ENCODE measurements around the gene ARHGEF12. TPM values are rescaled to one million over a fixed set of nuclear protein-coding genes. Genes with fewer than 3 reads are reported as not detected.
"Not testable (repeated sequence)": the region's sequence is repeated elsewhere in the genome, so short reads cannot be mapped to it uniquely, and the experiment has no call there.

Gene ARHGEF12
- total RNA-seq, 1 donor from 2014 or later = 109 TPM

DNA sequence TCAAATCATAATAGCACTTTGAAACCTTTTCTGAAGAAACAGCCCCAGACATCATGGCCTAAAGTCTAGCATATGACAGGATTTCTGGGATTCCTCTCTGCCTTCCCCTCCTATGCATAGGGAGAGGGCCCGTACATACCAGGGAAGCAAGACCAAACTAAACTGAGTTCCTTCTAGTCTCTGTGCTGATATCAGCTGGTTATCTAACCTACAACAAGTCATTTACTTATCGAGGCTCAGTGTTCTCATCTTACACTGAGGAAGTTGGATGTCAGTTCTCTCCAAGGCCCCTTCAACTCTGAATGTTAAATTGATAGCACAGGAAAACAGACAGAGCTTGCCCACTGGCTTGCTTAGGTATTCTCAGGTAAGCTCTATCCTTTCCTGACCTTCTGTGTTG is 158.4 kb downstream of the ARHGEF12 start:
- no peak for DNase-seq (ENCODE audit: low spot score)

DNA sequence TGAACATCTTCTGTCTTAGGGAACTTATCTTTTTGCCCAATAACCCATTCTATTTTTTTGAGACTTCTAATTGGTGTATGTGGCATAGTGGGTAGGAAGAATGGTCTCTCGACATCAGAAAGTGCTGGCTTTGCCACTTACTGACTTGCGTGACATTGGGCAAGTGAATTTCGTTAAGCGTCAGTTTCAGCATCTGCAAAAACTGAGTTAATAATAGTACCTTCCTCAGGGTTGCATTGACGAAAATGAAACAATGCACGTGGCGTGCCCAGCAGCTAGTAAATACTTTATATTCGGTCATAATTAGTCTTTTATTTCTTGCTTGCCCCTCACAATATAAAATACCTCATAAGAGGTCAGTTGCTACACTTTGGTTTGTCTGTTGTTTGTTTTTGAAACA is 162.9 kb downstream of the ARHGEF12 start:
- no peak for DNase-seq (ENCODE audit: low spot score)

DNA sequence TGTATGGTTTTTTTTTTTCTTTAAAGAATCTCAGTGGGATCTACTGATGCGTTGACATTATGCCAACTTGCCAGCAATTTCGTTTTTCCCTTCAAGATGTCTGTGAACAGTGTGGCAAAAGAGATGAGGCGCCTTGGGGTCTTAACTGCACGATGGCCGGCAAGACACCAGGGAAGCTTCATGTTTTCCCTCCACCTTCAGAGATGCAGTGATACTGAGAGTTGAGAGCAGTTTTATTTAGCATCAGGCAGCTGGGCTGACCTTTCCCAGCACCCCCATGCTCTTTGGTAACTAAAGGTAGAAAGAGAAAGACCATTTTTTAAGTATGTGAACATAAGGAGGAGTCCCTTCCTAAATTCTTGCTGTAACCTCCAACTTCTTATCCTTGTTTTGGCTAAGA is 163.6 kb downstream of the ARHGEF12 start:
- DNase-seq (ENCODE audit: low spot score) = no peak

DNA sequence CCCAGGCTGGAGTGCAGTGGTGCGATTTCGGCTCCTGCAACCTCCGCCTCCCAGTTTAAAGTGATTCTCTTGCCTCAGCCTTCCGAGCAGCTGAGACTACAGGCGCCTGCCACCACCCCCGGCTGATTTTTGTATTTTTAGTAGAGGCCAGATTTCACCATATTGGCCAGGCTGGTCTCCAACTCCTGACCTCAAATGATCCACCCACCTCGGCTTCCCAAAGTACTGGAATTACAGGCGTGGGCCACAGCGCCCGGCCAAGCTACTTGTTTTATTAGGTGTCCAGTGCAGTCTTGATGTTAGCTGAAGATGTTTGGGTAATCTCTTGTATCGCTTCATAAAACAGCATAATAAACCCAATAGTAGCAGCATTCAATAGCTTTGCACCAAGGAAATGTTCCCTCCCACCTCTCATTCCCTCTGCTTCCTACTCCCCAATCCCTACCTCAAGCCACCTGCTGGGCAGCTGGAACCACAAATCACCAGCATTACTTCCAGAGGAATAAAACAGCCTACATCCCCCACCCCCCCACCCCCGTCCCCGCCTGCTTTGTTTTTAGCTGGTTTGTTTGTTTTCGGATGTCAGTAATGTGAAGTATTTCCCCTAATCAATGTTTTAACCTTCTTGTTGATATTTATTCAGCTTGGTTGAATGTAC is 164.3 kb downstream of the ARHGEF12 start:
- no peak for DNase-seq (ENCODE audit: low spot score)

DNA sequence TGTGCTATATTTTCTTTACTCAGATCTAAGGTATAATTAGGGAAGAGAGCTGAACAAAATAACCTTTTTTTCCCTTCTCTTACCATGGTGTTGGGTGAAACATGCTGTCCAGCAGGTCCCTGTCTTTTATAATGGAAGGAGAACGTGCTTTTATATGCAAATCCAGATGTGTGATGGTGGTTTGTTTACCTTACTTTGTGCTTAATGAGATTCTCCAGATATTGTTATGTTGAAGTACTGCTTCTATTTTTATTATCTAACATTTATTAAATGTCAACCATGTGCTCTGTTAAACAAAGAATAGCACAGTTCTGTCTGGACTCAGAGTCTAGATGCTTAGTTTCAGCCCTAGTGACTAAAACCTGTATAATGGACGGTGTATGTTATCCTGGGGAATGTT is 165.2 kb downstream of the ARHGEF12 start:
- no peak for DNase-seq (ENCODE audit: low spot score)

DNA sequence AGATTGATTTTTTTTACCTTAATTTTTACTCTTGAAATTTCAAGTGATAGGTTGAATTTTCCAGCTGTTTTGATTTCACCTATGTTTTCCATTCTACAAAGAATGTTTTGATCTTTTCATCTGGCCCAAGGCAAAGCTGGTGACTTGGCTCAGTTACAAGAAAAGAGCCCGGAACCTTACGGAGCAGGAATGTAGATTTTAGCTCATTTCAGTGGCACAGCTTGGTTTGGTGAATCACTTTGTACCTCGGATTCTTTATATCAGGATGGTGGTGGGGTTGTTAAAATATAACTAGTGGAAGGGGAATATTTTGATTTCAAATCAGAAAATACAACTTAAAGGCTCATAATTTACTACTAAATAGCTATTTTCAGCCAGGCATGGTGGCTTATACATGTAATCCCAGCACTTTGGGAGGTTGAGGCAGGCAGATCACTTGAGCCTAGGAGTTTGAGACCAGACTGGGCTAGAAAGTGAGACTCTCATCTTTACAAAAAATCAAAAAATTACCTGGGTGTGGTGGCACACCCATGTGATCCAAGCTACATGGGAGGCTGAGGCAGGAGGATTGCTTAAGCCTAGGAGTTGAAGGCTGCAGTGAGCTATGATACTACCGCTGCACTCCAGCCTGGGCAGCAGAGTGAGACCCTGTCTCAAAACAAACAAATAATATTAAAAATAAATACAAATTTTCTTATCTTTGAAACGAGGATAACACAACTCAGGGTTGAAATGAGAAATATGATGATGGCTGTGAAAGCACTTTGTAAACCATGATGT is 166.0 kb downstream of the ARHGEF12 start:
- no peak for DNase-seq (ENCODE audit: low spot score)

DNA sequence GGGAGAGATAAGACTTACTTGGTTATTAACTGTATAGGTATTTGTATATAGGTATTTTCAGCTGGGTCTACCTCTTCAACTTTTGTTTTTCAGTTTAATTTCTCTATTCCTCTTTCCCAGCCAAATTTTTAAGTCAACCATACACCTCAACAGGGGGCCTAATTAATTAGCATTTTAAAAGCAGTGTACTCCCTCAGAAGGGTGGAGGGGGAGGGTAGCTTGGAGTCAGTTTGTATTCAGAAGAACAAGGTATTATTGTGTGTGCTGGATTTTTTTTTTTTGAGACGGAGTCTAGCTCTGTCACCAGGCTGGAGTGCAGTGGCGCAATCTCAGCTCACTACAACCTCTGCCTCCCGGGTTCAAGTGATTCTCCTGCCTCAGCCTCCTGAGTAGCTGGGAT is 167.3 kb downstream of the ARHGEF12 start:
- not testable (repeated sequence) for DNase-seq (ENCODE audit: low spot score)

DNA sequence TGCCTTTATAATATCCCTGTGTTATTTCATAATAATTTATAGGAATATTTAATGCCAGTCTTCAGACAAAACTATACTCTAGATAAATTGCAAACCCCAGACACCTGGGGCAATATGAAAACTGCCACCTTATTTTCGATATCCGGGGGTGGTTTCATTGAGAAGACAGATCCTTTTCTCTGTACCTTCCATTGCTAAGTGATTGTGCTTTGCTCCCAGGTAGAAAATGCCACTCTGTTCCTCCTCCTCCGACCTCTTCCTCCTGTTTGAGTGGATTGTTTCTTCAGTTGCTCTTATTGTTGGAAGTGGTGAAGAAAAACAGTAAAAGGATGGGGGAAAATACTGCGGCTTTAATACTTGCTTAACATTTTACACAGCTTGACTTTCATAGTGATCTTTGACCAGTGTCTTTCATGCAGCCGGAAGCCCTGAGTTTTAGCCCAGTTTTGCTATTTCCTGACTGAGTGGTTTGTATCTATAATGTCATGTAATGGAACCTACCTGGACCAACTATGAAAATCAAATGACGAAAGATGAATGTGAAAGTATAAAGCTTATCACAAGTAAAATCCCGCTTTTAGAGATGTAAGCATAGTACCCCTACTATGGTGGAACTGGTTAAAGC is 169.7 kb downstream of the ARHGEF12 start:
- no peak for DNase-seq (ENCODE audit: low spot score)

DNA sequence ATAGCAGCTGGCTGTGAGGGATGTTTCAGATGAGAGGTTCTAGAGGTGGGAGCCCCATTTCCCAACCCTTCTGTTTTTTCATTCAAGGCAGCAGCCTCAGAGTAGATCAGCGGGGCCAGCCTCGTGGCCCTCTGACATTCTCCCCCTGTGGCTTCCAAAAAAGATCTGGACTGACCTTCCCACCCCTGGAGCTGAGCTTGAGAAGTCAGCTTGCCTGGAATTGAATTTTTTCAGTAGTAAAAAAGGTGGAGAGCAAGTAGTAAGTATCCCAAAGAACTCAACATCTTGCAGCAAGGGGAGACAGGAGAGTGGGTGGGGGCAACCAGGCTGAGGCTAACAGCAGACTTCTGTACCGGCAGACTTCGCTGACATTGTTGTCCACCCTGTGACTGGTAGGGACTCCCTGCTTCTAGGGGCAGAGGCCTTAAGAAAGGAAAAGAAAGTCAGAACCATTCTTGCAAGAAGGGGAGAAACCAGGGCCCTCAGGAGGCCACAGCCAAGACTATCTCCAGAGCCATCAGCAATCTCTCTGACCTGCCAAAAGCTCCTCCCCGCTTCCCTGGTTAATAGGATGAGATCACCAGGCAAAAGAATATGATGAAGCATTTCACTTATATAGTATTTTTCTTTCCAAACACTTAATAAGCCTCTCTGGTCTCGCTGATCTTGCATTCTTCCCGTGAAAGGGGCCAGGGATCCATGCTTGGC is 173.3 kb downstream of the ARHGEF12 start:
- DNase-seq (ENCODE audit: low spot score) = peak; percentile 50

DNA sequence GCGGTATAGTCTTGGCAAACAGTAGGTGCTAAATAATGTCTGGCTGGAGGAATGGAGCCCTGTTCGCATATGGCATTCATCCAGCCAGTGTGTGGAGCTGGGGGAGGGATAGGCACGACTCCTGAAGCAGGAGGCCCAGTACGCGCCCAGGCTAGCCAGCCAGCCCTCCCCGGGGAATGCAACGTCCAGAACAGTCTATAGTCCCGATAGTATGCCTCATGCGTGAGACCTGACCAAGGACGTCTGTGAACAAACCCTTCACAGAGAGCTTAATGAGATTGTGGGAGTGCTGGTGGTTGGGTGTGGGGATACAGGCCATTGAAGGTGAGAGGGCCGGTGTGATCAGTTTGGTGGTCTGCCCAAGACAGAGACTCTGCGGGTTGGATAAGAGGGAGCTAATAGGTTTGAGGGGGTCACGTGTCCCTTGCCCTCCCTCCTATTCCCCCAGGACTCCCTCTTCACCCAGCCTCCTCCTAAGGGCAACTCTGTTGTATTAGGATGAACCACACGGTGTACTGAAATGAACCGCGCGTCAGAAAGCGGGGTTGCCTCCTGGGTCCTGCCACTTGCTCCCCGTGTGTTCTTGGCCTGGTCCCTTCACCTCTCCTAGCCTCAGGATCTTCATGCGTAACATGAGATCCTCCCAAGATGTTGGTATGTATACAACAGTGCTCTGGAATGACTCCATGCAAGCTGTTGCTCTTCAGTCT is 174.3 kb downstream of the ARHGEF12 start:
- DNase-seq (ENCODE audit: low spot score) = no peak

DNA sequence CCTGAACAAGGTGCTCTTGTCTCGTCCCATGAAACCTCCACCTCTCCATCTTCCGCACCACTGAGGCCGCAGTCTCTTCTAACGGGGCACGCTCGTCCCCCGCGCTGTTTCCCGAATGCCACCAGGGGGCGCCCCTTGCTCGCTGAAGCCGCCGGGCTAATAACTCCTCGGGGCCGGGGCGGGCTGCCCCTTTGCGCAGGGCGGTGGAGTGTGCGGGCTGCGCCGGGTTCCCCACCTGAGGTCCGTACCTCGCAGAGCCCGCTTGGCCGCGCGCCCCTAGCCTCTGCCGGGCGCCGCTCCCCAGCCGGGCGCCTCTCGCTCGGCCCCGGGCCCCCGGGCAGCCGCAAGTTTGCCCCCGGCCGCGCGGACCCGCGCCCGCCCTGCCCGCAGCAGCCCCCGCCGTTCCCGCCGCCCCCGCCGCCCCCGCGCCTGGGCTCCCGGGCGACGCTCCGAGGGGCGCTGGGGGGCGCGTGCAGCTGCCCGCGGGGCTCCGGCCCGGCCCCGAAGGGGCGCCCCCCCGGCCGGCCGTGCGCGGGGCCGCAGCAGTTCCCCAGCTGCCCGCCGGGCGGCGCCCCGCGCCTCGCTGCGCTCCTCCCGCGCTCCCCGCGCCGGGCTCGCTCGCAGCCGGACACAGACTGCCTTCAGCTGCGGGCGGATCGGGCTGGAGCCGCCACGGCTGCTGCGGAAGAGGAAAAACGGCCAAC is 175.1 kb downstream of the ARHGEF12 start, which contains the start of gene GRIK4:
TSS of gene GRIK4 (plus strand) at position 633 of the 704 bp plus-strand sequence. CDS start 148,571 bp downstream, outside the sequence.
- DNase-seq (ENCODE audit: low spot score) = peak; percentile 79

DNA sequence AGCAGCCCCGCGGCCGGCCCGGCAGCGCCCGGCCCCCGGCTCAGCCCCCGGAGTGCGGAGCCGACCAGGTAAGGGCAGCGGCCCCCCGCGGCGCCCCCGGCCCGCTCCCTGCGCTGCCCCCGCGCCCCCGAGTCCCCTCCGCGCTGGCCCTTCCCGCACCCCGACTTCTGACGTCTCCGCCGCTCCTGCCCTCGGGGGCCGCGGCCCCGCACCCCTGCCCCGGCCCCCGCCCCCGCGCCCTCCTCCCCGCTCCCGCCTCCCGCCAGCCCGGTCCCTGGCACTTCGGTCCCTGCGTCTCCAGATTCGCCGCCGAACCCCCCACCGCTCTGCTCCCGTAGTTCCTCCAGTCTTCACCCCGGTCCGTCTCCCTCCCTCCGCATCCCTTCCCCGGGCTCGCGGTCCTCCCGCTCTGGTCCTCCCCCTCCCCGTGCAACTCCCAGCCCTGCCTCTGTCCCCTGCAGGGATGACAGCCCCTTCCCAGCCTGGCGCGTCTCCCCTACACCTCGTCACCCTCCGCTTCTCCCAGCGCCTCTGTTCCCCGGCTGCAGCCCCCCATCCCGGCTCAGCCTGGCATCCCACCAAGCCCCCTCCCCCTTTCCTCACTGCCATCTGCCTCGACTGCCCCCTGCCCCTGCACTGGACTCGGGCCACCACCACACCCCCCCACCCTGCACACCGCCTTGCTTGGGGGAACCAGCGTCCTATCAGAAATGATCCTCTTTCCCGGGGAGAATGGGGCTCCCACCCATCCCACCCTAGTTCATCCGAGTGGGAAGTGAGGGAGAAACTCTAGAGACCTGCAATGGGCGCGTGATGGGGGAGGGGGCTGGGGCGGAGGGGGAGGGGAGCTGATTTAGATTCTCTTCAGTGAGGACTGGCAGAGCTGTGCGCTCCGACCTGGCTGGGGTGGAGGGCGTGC is 175.9 kb downstream of the ARHGEF12 start:
- no peak for DNase-seq (ENCODE audit: low spot score)

DNA sequence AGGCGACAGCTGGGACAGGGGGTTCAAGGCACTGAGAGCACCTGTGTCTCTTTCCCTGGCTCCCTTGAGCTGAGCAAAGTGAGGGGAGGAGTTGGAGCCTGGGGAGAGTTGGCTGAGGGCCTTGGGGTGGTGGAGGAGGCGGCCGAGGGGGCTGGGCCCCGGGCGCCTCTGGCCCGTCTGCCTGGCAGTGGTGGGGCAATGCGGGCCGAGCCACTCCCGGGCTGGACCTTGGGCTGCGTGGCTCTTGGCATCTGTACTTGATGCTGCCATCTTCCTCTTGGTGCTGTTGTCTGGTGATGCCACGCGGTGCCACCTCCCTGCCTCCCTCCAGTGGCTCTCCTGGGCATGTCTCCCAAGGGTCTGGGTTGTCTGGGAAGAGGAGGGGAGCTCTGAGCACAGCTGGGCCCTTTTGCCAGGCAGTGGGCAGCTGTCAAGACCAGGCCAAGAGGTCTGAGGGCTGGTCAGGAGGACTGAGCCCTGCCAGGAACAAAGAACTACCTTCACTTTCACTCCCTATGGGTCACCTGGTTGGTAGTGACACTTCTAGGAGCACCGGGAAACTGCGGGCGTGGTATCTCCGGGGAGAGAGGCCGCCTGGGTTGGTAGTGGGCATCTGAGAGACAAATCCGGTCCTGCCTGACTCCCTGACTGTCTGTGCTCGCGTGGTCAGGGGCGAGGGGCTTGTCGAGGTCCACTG is 176.7 kb downstream of the ARHGEF12 start:
- no peak for DNase-seq (ENCODE audit: low spot score)

DNA sequence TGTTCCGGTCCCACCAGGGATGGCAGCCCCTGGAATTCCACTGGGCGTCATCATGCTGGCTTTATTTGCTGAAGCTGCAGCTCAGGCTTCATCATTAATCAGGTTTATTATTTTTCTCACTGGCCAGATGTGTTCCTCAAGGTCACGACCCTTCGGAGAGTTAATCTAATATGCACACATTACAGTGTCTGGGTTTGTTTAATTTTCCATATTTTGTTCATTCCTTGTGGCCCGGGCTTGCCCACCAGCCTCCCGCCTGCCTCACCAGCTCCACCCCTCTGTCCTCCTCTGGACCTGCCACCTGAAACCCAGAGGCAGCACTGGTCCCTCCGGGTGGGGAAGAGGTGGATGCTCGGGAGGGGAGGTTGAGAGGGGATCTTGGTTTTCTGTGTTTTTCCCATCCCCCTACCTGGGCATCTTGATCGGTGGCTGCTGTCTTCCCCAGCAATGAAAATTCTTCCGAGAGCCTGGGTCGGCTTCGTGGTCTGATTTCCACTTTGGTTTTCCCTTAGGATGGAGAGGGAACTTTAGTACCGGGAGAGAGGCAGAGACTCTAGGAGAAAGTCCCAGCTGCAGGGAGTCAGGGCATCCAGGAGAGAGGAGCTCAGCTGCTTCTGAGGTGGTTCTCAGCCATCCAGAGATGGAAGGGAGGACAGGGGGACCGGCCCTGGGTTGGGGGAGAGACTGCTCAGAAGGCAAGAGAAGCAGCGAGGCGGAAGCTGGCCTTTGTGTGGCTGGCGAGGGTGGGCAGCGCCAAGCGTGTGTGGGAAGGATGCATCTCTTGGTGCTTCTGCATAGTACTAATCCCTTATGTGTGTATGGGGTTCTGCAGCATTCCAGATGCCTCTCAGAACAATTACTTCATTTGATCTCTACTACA is 177.5 kb downstream of the ARHGEF12 start:
- DNase-seq (ENCODE audit: low spot score) = no peak

DNA sequence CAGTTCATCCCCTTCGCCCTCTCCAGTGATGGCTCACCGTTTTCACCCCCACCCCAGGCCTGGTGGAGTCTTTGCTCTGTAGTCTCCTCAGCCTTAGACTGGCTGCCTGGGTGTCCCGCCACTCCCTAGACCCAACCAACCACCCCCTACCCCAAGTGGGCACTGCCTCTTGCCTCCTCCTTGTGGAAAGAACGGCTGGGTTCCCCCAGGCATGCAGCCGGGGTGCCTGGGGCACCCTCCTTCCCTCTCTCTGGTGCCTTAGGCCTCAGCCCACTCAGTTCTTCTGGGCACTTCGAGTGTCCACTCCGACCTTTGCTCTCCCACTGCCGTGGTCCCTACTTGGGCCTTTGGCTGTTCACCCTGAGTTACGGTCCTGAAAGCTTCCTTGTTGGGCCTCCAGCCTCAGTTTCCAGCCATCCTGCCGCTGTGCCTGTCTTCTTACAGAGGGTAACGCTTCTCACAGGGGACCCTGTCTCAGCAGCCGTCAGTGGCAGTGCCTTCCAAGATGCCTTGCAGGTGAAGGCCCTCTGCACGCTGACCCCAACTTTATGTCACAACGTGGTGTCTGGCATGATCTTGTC is 178.4 kb downstream of the ARHGEF12 start:
- DNase-seq (ENCODE audit: low spot score) = no peak

DNA sequence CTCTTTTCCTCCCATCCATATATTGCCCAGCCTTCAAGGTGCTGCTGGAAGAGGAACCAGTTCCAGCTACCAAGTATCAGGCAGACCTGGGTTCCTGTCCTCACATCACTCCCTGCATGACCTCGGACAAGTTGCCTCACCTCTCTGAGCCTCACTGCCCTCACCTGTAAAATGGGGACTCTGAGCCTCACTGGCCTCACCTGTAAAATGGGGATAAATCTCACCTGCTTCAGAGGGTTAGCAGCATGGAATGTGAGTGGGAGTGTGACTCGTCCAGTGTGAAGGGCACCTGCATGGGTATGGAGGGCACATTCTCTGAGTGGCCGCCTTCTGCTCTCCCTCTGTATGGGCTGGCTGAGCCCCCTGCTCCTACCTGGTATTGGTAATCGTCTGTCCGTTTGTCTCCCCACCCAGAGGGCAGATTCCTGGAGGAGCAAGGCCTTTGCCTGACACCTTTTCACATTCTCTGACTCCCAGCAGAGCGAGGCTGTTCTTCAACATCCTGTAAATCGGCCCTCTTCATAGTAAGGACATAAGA is 179.0 kb downstream of the ARHGEF12 start:
- no peak for DNase-seq (ENCODE audit: low spot score)
